Measurements from ENCODE around the gene SLC6A18.

Gene SLC6A18

GRCh38 chr5:1187234-1187949 lies 37.8 kb upstream of the SLC6A18 start:
- DNase-seq (ENCODE audit: low read depth), result no peak

GRCh38 chr5:1187950-1188334 lies 37.2 kb upstream of the SLC6A18 start:
- no peak for DNase-seq (ENCODE audit: low read depth)

- no peak for DNase-seq (ENCODE audit: low read depth)
These were observed 36.7 kb upstream of the SLC6A18 start for GRCh38 chr5:1188464-1188863.

- DNase-seq (ENCODE audit: low read depth), result no peak
These were observed 35.9 kb upstream of the SLC6A18 start for GRCh38 chr5:1189269-1189668.

GRCh38 chr5:1190278-1190677 lies 34.9 kb upstream of the SLC6A18 start:
- DNase-seq (ENCODE audit: low read depth), result no peak

- no peak for DNase-seq (ENCODE audit: low read depth)
These were observed 34.3 kb upstream of the SLC6A18 start for GRCh38 chr5:1190837-1191239.

- no peak for DNase-seq (ENCODE audit: low read depth)
These were observed 32.1 kb upstream of the SLC6A18 start for GRCh38 chr5:1192971-1193590.

GRCh38 chr5:1193591-1193985 lies 31.6 kb upstream of the SLC6A18 start:
- DNase-seq (ENCODE audit: low read depth), result no peak

- no peak for DNase-seq (ENCODE audit: low read depth)
These were observed 30.8 kb upstream of the SLC6A18 start for GRCh38 chr5:1194378-1194777.

- DNase-seq (ENCODE audit: low read depth), result no peak
These were observed 29.7 kb upstream of the SLC6A18 start for GRCh38 chr5:1195439-1195838.

GRCh38 chr5:1195916-1196315 lies 29.3 kb upstream of the SLC6A18 start:
- no peak for DNase-seq (ENCODE audit: low read depth)

GRCh38 chr5:1196562-1196961 lies 28.6 kb upstream of the SLC6A18 start:
- DNase-seq (ENCODE audit: low read depth), result no peak

GRCh38 chr5:1197876-1198666 lies 27.1 kb upstream of the SLC6A18 start:
- no peak for DNase-seq (ENCODE audit: low read depth)

- DNase-seq (ENCODE audit: low read depth), result no peak
These were observed 25.9 kb upstream of the SLC6A18 start for GRCh38 chr5:1199340-1199648.

- DNase-seq (ENCODE audit: low read depth), result no peak
These were observed 25.3 kb upstream of the SLC6A18 start for GRCh38 chr5:1199649-1200494.

GRCh38 chr5:1200495-1201326 lies 24.5 kb upstream of the SLC6A18 start:
- no peak for DNase-seq (ENCODE audit: low read depth)

- DNase-seq (ENCODE audit: low read depth), result no peak
These were observed 23.7 kb upstream of the SLC6A18 start, which contains the start of gene SLC6A19 for GRCh38 chr5:1201327-1202025. Gene SLC6A19, plus strand, starts transcription at chr5:1201595. Its CDS starts 56 bp downstream, at chr5:1201651.

- DNase-seq (ENCODE audit: low read depth), result no peak
These were observed 23.0 kb upstream of the SLC6A18 start for GRCh38 chr5:1202026-1202797.

- no peak for DNase-seq (ENCODE audit: low read depth)
These were observed 22.4 kb upstream of the SLC6A18 start for GRCh38 chr5:1202798-1203185.
